HG03354 (cell line): ENCODE results near the gene INTS3.
"Not testable (repeated sequence)": the region's sequence is repeated elsewhere in the genome, so short reads cannot be mapped to it uniquely, and the experiment has no call there.

Experiments used
- ATAC-seq: cut with Tn5 transposase; IDR thresholded peaks from one replicate; pipeline ENCODE4 v1.9.1; 2021; ENCODE audit warnings: mild to moderate bottlenecking; ENCODE audit not compliant: unreplicated experiment, poor library complexity, severe bottlenecking

INTS3 gene

DNA sequence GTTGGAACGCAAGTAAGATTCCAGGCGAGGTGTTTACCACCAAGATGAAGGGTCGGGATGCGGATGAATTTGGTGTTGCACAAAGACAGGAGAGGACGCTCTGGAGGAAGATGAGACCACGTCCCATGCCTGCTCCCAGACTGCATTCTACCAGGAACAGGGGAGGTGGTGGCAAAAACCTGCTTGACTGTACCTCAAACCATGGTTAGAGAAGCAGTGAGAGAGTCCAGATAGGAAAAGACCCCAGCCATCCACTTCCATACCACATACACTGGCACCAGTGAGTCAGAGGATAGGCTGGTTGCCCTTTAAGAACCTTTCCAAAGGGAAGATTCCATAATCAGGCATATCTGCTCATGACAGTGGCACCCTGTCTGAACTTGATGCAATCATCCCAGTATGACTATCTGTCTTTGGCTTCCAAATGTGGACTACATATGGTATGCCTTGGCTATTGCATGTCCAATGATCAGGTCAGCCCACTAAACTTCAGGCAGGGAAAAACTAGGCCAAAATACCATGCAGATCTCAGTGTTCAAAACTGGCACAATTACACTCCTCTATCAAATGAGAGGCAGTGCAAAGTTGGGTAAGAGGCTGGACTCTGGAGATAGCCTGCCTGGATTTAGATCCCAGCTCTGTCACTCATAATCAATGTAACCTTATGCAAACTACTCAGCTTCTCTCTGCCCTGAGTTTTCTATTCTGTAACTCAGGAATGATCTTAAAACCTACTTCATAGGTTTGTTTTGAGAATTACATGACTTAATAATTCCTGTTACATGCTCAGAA lies 28.7 kb upstream of the INTS3 start:
- no peak for ATAC-seq

GRCh38 chr1:153699768-153700167 lies 28.1 kb upstream of the INTS3 start:
- no peak for ATAC-seq

DNA sequence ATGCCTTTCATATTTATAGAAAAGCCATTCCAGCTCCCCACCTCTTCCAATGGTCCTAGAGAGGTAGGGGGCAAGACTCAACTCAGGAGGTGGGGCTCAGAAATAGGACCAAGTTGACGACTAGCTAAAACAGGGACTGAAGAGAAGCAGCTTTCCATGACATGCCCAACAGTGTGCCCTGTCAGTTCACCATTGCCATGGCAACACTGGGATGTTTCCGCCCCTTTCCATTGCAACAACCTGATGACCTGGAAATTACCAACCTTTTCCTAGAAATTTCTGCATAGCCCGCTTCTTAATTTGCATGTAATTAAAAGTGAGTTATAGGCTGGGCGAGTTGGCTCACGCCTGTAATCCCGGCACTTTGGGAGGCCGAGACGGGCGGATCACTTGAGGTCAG lies 22.4 kb upstream of the INTS3 start:
- no peak for ATAC-seq

- no peak for ATAC-seq
Observed at GRCh38 chr1:153711026-153711425, 16.8 kb upstream of the INTS3 start.

- ATAC-seq, result not testable (repeated sequence)
Observed at GRCh38 chr1:153716211-153716610, 11.6 kb upstream of the INTS3 start.

DNA sequence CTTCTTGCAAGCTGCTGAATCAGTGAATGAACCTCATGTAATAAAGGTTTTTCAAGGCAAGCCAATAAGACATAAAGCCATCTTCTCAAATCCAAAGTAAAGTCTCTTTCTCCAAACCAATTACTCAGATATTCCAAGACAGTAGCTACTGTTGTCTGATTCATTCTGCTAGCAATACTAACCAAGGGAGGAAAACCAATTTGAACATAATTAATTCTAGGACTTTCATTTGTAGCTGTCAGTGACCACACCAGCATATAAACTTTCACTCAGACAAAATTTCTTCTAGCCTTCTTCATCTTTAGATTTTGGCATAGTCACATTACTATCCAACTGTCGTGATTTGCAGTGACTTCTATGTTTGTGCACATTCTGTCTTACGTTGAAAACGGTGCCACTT lies 10.5 kb upstream of the INTS3 start:
- no peak for ATAC-seq

DNA sequence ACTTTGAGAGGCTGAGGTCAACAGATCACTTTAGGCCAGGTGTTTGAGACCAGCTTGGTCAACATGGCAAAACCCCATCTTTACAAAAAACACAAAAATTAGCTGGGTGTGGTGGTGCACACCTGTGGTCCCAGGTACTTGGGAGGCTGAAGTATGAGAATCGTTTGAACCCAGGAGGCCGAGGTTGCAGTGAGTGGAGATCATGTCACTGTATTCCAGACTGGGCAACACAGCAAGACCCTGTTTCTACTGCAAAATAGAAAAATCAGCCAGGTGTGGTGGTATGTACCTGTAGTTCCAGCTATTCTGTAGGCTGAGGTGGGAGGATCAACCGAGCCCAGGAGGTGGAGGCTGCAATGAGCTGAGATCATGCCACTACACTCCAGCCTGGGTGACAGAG lies 4.2 kb upstream of the INTS3 start:
- no peak for ATAC-seq

DNA sequence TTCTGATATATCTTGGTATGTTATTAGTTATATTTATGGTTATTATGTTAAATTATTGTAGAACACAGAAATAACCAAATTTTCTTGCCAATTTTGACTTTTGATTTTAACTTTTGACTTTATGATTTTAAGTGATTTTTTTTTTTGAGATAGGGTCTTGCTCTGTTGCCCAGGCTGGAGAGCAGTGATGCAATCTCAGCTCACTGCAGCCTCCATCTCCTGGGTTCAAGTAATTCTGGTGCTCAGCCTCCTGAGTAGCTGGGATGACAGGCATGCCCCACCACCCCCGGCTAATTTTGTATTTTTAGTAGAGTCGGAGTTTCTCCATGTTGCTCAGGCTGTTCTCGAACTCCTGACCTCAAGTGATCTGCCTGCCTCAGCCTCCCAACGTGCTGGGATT lies 3.2 kb upstream of the INTS3 start:
- not testable (repeated sequence) for ATAC-seq

DNA sequence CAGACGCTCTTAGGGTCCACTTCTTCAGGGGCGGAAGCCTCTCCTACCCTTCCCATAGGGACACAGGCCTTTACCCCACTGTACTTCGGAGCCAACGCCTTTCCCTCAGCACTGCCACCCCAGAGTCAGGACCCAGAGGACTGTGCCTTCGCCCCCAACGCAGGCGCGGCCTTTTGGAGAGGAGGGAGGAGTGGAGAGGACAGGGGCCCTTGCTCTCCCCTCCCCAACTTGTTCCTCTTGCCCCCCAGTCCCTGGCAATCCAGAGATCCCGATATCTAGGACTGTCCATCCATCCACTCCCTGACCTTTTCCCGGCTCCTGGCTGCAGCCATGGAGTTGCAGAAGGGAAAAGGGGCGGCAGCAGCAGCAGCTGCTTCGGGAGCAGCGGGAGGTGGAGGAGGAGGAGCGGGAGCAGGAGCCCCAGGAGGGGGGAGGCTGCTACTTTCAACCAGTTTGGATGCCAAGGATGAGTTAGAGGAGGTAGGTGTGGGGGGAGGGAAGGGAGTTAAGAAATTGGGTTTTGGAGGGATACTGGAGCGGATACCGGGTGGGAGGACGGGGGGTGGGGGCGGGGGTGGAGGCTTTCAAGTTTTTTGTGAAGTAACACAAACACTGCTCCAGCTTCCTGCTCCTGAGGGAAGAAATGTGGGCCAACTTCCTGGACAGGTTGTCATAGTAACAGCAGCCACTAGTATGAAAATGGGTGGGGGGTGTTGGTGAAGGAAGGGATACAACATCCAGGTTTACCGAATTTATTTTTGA lies 636 bp downstream of the INTS3 start:
- ATAC-seq, result peak; percentile 9

GRCh38 chr1:153730468-153730988 lies 2.7 kb downstream of the INTS3 start:
- no peak for ATAC-seq

DNA sequence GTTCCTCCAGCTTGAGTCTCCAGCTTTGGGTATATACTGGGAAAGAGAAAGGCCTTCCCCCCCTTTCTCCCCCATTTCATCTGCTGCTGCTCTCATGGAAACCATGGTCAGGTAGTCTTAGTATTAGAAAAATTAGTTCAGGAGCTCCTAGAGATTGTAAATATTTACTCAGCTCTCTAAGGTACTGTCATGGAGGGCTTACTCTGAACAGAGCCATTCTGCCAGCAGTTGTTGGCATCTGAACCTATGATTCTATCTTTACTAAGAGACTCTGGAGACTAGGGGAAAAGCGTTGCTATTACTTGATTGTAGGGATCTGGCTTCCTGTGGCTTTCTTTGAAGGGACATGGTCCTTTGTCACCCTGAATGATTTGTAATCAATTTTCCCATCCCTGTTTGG lies 6.1 kb downstream of the INTS3 start:
- ATAC-seq, result no peak

GRCh38 chr1:153734396-153735089 lies 6.7 kb downstream of the INTS3 start:
- no peak for ATAC-seq

- ATAC-seq, result no peak
Observed at GRCh38 chr1:153735090-153735420, 7.2 kb downstream of the INTS3 start.

DNA sequence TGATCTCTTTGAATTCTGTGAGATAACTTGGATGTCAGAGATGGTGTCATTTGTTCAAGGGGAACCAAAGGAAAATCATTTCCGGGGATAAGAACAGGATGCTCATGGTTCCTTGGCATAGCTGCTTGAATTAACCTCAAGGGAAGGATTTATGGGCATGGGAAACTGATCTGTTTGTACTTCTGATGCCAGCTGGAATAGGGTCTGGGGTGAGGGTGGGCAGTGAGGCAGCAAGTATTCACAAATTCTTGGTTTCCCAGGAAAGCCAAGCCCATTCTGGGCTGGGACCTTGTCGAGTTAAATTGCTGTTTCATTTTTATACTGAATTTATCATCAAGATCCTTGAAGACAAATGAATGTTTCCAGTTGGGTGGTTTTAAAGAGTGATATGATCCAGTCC lies 14.1 kb downstream of the INTS3 start:
- no peak for ATAC-seq

DNA sequence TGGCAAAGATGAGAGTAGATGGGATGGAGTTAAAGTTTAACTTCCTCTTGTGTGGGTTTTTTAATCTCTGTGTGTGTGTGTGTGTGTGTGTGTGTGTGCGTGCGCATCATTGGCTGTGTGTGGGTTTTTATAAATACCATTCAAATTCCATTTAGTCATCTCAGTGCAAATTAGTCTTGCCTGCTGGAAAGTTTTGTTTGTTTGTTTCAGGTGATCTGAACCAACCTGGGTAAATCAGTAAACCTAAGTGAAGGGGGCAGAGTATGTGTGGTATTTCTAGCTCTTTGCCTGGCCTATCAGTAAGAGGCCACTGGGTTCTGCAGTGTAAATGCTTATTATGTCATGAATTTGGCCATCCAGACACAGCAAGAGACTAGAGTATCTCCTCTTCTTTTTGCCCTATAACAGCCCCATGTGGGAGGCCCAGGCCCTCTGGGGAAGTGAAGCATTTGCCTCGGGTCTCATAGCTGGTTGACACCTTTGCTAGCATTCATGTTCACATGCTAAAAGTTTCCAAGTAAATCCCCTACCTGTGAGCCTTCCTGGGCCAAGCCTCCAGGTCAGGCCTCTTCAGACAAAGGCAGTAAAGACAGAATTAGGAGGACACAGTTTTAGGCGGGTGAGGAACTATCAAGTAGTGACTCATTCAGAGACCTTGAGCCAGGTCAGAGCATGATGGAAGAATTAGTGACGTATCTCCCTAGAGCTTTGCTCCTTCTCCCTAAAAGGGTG lies 14.7 kb downstream of the INTS3 start:
- ATAC-seq, result peak; percentile 79

DNA sequence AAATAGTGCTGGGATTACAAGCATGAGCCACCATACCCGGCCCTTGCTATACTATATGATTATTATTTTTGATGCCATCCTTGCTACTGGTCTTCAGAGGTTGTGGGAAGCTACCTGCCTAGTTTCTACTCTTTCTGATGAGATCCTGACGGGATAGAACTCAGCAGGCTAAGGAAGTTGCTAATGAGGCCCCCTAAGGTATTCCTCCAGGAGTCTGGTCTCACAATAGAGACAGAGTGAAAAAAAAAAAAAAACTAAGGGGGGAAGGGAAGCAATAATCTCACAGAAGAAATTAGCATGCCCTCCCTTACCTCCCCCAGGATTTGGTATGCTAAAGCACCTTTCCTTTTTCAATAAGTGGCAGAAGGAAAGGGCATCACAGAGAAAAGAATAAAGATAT lies 17.6 kb downstream of the INTS3 start:
- no peak for ATAC-seq

- ATAC-seq, result no peak
Observed at GRCh38 chr1:153746174-153746573, 18.3 kb downstream of the INTS3 start.

GRCh38 chr1:153748903-153749302 lies 21.1 kb downstream of the INTS3 start:
- ATAC-seq, result no peak

DNA sequence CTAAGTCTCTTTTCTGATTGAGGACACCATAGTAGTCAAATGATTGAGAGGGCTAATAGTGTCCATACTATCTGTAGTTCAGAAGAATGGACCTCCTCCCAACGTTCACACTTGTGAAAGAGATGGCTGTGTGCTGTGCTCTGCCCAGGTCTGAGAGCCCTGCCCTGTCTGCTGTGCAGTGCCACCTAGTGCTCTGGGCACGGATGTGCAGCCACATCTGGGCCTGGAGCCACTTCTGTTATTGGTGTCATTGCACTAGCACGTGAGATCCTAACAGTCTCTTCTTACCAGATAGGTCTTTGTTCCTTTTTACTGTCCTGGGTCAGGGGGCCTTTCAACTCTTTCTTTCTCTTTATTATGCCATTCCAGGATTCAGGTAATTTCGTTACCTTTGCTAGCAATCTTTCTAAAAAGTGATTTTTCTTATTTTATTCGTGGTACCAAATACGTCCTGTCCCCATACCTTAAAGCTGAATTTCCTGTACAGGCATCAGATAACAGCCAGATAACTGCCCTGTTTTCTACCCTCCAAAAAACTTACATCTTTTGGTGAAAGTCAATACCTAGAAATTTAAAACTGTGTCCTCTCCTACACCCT lies 21.7 kb downstream of the INTS3 start:
- ATAC-seq, result peak; percentile 83
